H1 (cell line): ENCODE data around the gene UBE2L6. TPM values are rescaled to one million over a fixed set of nuclear protein-coding genes. Genes with fewer than 3 reads are reported as not detected.

Experiments used
- CTCF ChIA-PET: fragments of 300-600 bp; sonication (Branson Sonifier 250); formaldehyde crosslinking; loops from one replicate; lab custom pipeline; 2021; ENCODE audit not compliant: partially characterized antibody; lab: Charles Lee
- POLR2A ChIA-PET: fragments of 300-600 bp; sonication (Branson Sonifier 250); formaldehyde crosslinking; loops from one replicate; lab custom pipeline; 2021; ENCODE audit warnings: inconsistent platforms; ENCODE audit not compliant: partially characterized antibody; lab: Charles Lee
- DNase-seq, 2 experiments: peaks; one replicate each; pipeline versions ENCODE4 v3.0.0 to v3.0.0-alpha.2; 2010 to 2022; ENCODE audit warnings: low spot score in 2 of 2, low read depth in 1 of 2, mixed read lengths in 1 of 2
- FAIRE-seq: peaks from 2 replicates; lab custom pipeline; 2011; peaks lifted over from hg19 to GRCh38; lab: Jason Lieb, UNC
- H2AFZ ChIP-seq: 2 replicates; pipeline ENCODE4 v1.8.1; 2012; ENCODE audit warnings: low read length, inconsistent platforms
- H2AK5ac ChIP-seq: 2 replicates; pipeline ENCODE4 v1.6.1; 2013; ENCODE audit warnings: low read depth, low read length
- H2BK120ac ChIP-seq: replicated peaks from 2 replicates; pipeline ENCODE3; 2013; ENCODE audit warnings: low read depth, low read length, inconsistent platforms
- H2BK12ac ChIP-seq: 2 replicates; pipeline ENCODE4 v1.6.1; 2013; ENCODE audit warnings: low read depth, low read length
- H2BK15ac ChIP-seq: 2 replicates; pipeline ENCODE4 v1.6.1; 2013; ENCODE audit warnings: low read length
- H2BK20ac ChIP-seq: 2 replicates; pipeline ENCODE4 v1.6.1; 2013; ENCODE audit warnings: low read length
- H2BK5ac ChIP-seq: 2 replicates; pipeline ENCODE4 v1.6.1; 2013; ENCODE audit warnings: low read depth, low read length
- H3K14ac ChIP-seq: 2 replicates; pipeline ENCODE4 v1.6.1; 2013; ENCODE audit warnings: inconsistent platforms; ENCODE audit not compliant: insufficient read length
- H3K18ac ChIP-seq: 2 replicates; pipeline ENCODE4 v1.6.1; 2013; ENCODE audit warnings: low read length; ENCODE audit errors: extremely low read depth
- H3K23ac ChIP-seq: 2 replicates; pipeline ENCODE4 v1.6.1; 2013; ENCODE audit warnings: inconsistent platforms; ENCODE audit not compliant: insufficient read length
- H3K23me2 ChIP-seq: 2 replicates; pipeline ENCODE4 v1.6.1; 2013; ENCODE audit warnings: low read depth, low read length
- H3K27ac ChIP-seq: 2 replicates; pipeline ENCODE4 v1.6.1; 2011; ENCODE audit warnings: low read depth, low read length, inconsistent platforms
- H3K27me3 ChIP-seq, 4 experiments: replicated peaks in 1 of 4; 1 replicate in 1 of 4; 2 replicates in 3 of 4; pipeline versions ENCODE4 v1.6.1 to v1.8.1; 2011 to 2013; ENCODE audit warnings: low read length in 3 of 4, mild to moderate bottlenecking in 3 of 4, inconsistent platforms in 2 of 4, mixed read lengths in 2 of 4, moderate library complexity in 1 of 4; ENCODE audit not compliant: control insufficient read depth in 3 of 4, insufficient read depth in 3 of 4; ENCODE audit errors: extremely low read depth in 1 of 4
- H3K36me3 ChIP-seq, 4 experiments: 2 replicates each; pipeline versions ENCODE4 v1.6.1 to v1.8.1; 2011 to 2013; ENCODE audit warnings: mild to moderate bottlenecking in 4 of 4, low read length in 3 of 4, moderate library complexity in 2 of 4, control low read depth in 1 of 4, inconsistent platforms in 1 of 4; ENCODE audit not compliant: insufficient read depth in 4 of 4, control insufficient read depth in 2 of 4
- H3K4ac ChIP-seq: replicated peaks from 2 replicates; pipeline ENCODE3; 2013; ENCODE audit warnings: low read length, low read depth, mixed read lengths, inconsistent platforms; ENCODE audit not compliant: insufficient read length
- H3K4me1 ChIP-seq, 4 experiments: replicated peaks in 1 of 4; 1 replicate in 1 of 4; 2 replicates in 3 of 4; pipeline versions ENCODE4 v1.6.1 to v1.8.1; 2011 to 2013; ENCODE audit warnings: low read length in 3 of 4, inconsistent platforms in 2 of 4, mixed read lengths in 1 of 4; ENCODE audit not compliant: insufficient read depth in 4 of 4, control insufficient read depth in 3 of 4
- H3K4me2 ChIP-seq, 2 experiments: 2 replicates each; pipeline versions ENCODE4 v1.6.1 to v1.8.1; 2011 to 2013; ENCODE audit warnings: low read depth in 2 of 2, low read length in 2 of 2, control low read depth in 1 of 2, inconsistent platforms in 1 of 2, mild to moderate bottlenecking in 1 of 2; ENCODE audit not compliant: insufficient read depth in 1 of 2
- H3K4me3 ChIP-seq, 4 experiments: fragments of 200-600, 300-600 bp in 1 of 4; sonication (generic), shearing (Covaris generic), sonication (Bioruptor Twin) in 1 of 4; 2 replicates each; pipeline versions ENCODE4 v1.5.1 to v1.8.1; 2011 to 2016; ENCODE audit warnings: low read length in 4 of 4, low read depth in 3 of 4, control low read depth in 2 of 4, inconsistent platforms in 2 of 4, mild to moderate bottlenecking in 2 of 4, mixed read lengths in 1 of 4, moderate library complexity in 1 of 4; ENCODE audit not compliant: insufficient read depth in 2 of 4; ENCODE audit errors: extremely low read depth in 1 of 4
- H3K56ac ChIP-seq: replicated peaks from 2 replicates; pipeline ENCODE3; 2013; ENCODE audit warnings: low read depth, mild to moderate bottlenecking, mixed read lengths, low read length, inconsistent platforms; ENCODE audit not compliant: insufficient read length
- H3K79me1 ChIP-seq: 2 replicates; pipeline ENCODE4 v1.6.1; 2013; ENCODE audit warnings: low read depth, low read length, control low read depth
- H3K79me2 ChIP-seq, 2 experiments: 2 replicates each; pipeline versions ENCODE4 v1.6.1 to v1.8.1; 2012 to 2013; ENCODE audit warnings: low read length in 2 of 2, mild to moderate bottlenecking in 2 of 2, inconsistent platforms in 1 of 2; ENCODE audit not compliant: insufficient read depth in 2 of 2, control insufficient read depth in 1 of 2
- H3K9ac ChIP-seq, 4 experiments: replicated peaks in 1 of 4; 1 replicate in 1 of 4; 2 replicates in 3 of 4; pipeline versions ENCODE4 v1.6.1 to v1.8.1; 2011 to 2013; ENCODE audit warnings: low read depth in 3 of 4, low read length in 3 of 4, control low read depth in 2 of 4, mild to moderate bottlenecking in 2 of 4, moderate library complexity in 2 of 4, inconsistent platforms in 1 of 4; ENCODE audit errors: extremely low read depth in 1 of 4
- H3K9me3 ChIP-seq, 2 experiments: 2 replicates each; pipeline versions ENCODE4 v1.6.1 to v1.8.1; 2012 to 2013; ENCODE audit warnings: mild to moderate bottlenecking in 2 of 2, moderate library complexity in 2 of 2, control low read depth in 1 of 2, inconsistent platforms in 1 of 2, low read depth in 1 of 2, low read length in 1 of 2, mixed read lengths in 1 of 2; ENCODE audit not compliant: insufficient read depth in 2 of 2
- H4K20me1 ChIP-seq, 2 experiments: replicated peaks in 1 of 2; 2 replicates each; pipeline versions ENCODE3 to v1.8.1; 2011 to 2013; ENCODE audit warnings: inconsistent platforms in 2 of 2, low read length in 2 of 2, mild to moderate bottlenecking in 1 of 2; ENCODE audit not compliant: insufficient read depth in 2 of 2, control insufficient read depth in 1 of 2
- H4K5ac ChIP-seq: 2 replicates; pipeline ENCODE4 v1.6.1; 2013; ENCODE audit warnings: low read length, low read depth, mixed read lengths, inconsistent platforms; ENCODE audit not compliant: insufficient read length
- H4K8ac ChIP-seq: 2 replicates; pipeline ENCODE4 v1.8.0; 2013; ENCODE audit warnings: mild to moderate bottlenecking, moderate library complexity, low read length, inconsistent platforms; ENCODE audit not compliant: insufficient read depth; ENCODE audit errors: extremely low read depth
- H4K91ac ChIP-seq: replicated peaks from 2 replicates; pipeline ENCODE3; 2013; ENCODE audit warnings: low read length, mixed read lengths, inconsistent platforms; ENCODE audit not compliant: insufficient read length
- BACH1 ChIP-seq: IDR thresholded peaks from 2 replicates; pipeline ENCODE4 v1.6.1; 2012; ENCODE audit warnings: low read length, improper control_type of control experiment
- HDAC2 ChIP-seq, 2 experiments: fragments of 300-600 bp in 1 of 2; sonication (generic) in 1 of 2; IDR thresholded peaks; 2 replicates each; pipeline ENCODE4 v1.6.1; 2011 to 2012; ENCODE audit warnings: low read depth in 2 of 2, low read length in 2 of 2, mild to moderate bottlenecking in 2 of 2, moderate library complexity in 2 of 2, borderline replicate concordance in 1 of 2, inconsistent platforms in 1 of 2
- RAD21 ChIP-seq, 2 experiments: IDR thresholded peaks in 1 of 2; conservative IDR thresholded peaks in 1 of 2; 2 replicates each; pipeline ENCODE4 v1.6.1; 2011; ENCODE audit warnings: low read depth in 2 of 2, low read length in 2 of 2, improper control_type of control experiment in 1 of 2, inconsistent platforms in 1 of 2, mild to moderate bottlenecking in 1 of 2, moderate library complexity in 1 of 2
- RNF2 ChIP-seq: fragments of 200-900, 300-1000 bp; sonication (generic); IDR thresholded peaks from 2 replicates; pipeline ENCODE4 v1.7.1; 2016; ENCODE audit warnings: borderline replicate concordance, low read depth, mild to moderate bottlenecking, antibody characterized with exemption, low read length; ENCODE audit not compliant: poor library complexity, severe bottlenecking; ENCODE audit errors: missing control alignments
- SUZ12 ChIP-seq: fragments of 200-600 bp; sonication (generic); IDR thresholded peaks from 2 replicates; pipeline ENCODE4 v1.6.1; 2012; ENCODE audit warnings: mild to moderate bottlenecking, inconsistent platforms, low read length, moderate library complexity, mixed read lengths
- TBP ChIP-seq: IDR thresholded peaks from 2 replicates; pipeline ENCODE4 v1.6.1; 2011; ENCODE audit warnings: low read depth, low read length, improper control_type of control experiment
- WGBS, 2 experiments: shearing (Covaris generic) in 1 of 2; methylation state at CpG; one replicate each; pipeline versions ENCODE4 v1.1.6 to v1.1.7; 2013 to 2015; ENCODE audit warnings: low lambda C conversion rate in 2 of 2, mixed read lengths in 2 of 2, inconsistent platforms in 1 of 2, low coverage in 1 of 2, missing lambda C conversion rate in 1 of 2; ENCODE audit not compliant: insufficient replicate concordance in 2 of 2, insufficient coverage in 1 of 2, insufficient read length in 1 of 2; ENCODE audit errors: extremely low coverage in 1 of 2, missing lambda C conversion rate in 1 of 2; 5-methylcytosine and 5-hydroxymethylcytosine counted together
- polyA plus RNA-seq, 7 experiments: library from polyadenylated mRNA; depleted of rRNA in 3 of 7; stranded (reverse) in 5 of 7; unstranded in 2 of 7; fragments of >200 nt in 5 of 7; fragments of 200-250 nt in 2 of 7; gene quantifications; 1 replicate in 5 of 7; 2 replicates in 1 of 7; 4 replicates in 1 of 7; pipeline versions ENCODE4 v1.2.1 to v1.2.3, GENCODE V29; 2011 to 2013; ENCODE audit warnings: missing spikeins in 2 of 7, mixed read lengths in 2 of 7
- total RNA-seq: library from RNA; stranded (reverse); fragmentation: NEBNext Ultra II Directional; extraction: Animal tissue kit (Norgen Biotek cat#: 25700); gene quantifications from 2 replicates; pipeline ENCODE4 v1.2.1, GENCODE V29; 2021
- TF ChIP-seq, protein P1 (sequence below): IDR thresholded peaks from 2 replicates; pipeline ENCODE4 v1.6.1; 2012; ENCODE audit warnings: inconsistent platforms

The UBE2L6 gene
- total and polyA plus RNA-seq, 2 of the 8 experiments (the other 6 are each of a cell fraction or from before 2014, with no cell fraction given) = 67.8 to 89.2 TPM

DNA sequence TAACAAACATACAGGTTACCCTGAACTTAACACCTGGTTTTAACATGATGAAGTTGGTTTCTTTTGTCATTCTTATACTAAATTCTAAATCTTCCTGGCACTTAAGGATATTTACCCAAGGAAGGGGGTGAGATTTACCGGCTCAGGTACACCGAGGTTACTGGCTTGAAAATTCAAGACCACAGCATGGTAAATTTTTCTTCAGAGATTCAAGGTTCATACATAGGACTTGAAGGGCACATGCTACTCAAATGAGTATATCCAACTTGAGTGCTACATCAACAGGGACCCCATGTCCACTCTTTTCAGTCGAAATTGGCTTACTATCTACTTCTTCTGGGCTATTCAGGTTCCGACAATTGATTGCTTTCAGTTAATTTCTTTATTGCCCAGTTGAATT, 42.7 kb upstream of the UBE2L6 start:
- Histone ChIP-seq H3K36me3 (peaks cover 0 to 31% (median 6%) of the 10 kb centered on the region in 4 experiments), H2BK20ac (no peak overlapping the region), H2AFZ (no peak overlapping the region), H3K23me2 (no peaks in the 10 kb centered on the region), H3K14ac (no peak overlapping the region), H3K27ac (no peak overlapping the region), H3K79me1 (no peaks in the 10 kb centered on the region), H2BK15ac (no peak overlapping the region), H2AK5ac (no peak overlapping the region), H3K4ac (no peak overlapping the region), H4K8ac (no peak overlapping the region), H3K9me3 (no peaks in the 10 kb centered on the region), H4K20me1 (no peaks in the 10 kb centered on the region), H4K91ac (no peak overlapping the region), H3K4me2 (no peak overlapping the region), H3K4me1 (no peaks in the 10 kb centered on the region), H3K27me3 (no peaks in the 10 kb centered on the region), H3K56ac (no peak overlapping the region), H3K4me3 (no peak overlapping the region), H2BK12ac (no peak overlapping the region), H2BK5ac (no peak overlapping the region), H3K18ac (no peak overlapping the region), H2BK120ac (no peak overlapping the region), H4K5ac (no peak overlapping the region), H3K23ac (no peak overlapping the region), H3K9ac (no peak overlapping the region), H3K79me2 (no peaks in the 10 kb centered on the region)
- no peak for DNase-seq
- ChIA-PET POLR2A (interaction anchor here (0.7 to 51.1 kb wide), 5 partner anchors 12 to 272 kb away, joined by 3 to 1546 read pairs (median 4); partner anchors contain the start of genes CLP1, P2RX3, SERPING1 and YPEL4), CTCF (interaction anchor here (1.0 to 6.2 kb wide), 3 partner anchors 9 to 42 kb away, joined by 4 to 34 read pairs (median 18); partner anchors contain the start of gene UBE2L6)
- FAIRE-seq = no peak
- TF ChIP-seq SUZ12 (no peak), RAD21 (IDR thresholded peaks at IDR 0.05 in 1 of 2, conservative IDR thresholded peaks at IDR 0.05 in 1 of 2; ENCODE audit: low read depth in 2 of 2, low read length in 2 of 2) (no peak), TBP (no peak), BACH1 (no peak), RNF2 (no peak), HDAC2 (IDR thresholded peaks at IDR 0.05; ENCODE audit: borderline replicate concordance in 1 of 2, low read depth in 2 of 2, low read length in 2 of 2) (no peak)
- TF ChIP-seq, protein P1, sequence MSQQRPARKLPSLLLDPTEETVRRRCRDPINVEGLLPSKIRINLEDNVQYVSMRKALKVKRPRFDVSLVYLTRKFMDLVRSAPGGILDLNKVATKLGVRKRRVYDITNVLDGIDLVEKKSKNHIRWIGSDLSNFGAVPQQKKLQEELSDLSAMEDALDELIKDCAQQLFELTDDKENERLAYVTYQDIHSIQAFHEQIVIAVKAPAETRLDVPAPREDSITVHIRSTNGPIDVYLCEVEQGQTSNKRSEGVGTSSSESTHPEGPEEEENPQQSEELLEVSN = no peak
- 86% methylated on average over 4 of the region's 4 CpGs; no CpG with 5 or more reads in 1 of the 2 experiments for WGBS, 2 experiments
